Mesenchymal stem cell (in vitro differentiated cells and primary cell): ENCODE results near the gene PFN3.

Source experiments
- DNase-seq: peaks from one replicate; pipeline ENCODE4 v3.0.0-alpha.2; 2013
- H2AFZ ChIP-seq: one replicate; pipeline ENCODE4 v1.6.1; 2013; ENCODE audit warnings: low read depth, mild to moderate bottlenecking, control low read depth, inconsistent platforms, low read length, moderate library complexity
- H2AK5ac ChIP-seq: 2 replicates; pipeline ENCODE4 v1.6.1; 2013; ENCODE audit warnings: low read length, moderate library complexity, mild to moderate bottlenecking, inconsistent platforms; ENCODE audit not compliant: severe bottlenecking
- H2BK120ac ChIP-seq: one replicate; pipeline ENCODE4 v1.6.1; 2013; ENCODE audit warnings: low read depth, mild to moderate bottlenecking, inconsistent platforms, low read length, moderate library complexity
- H2BK12ac ChIP-seq, 2 experiments: one replicate each; pipeline ENCODE4 v1.6.1; 2013; ENCODE audit warnings: inconsistent platforms in 2 of 2, low read length in 2 of 2, mild to moderate bottlenecking in 2 of 2, moderate library complexity in 2 of 2, control low read depth in 1 of 2
- H2BK15ac ChIP-seq: one replicate; pipeline ENCODE4 v1.6.1; 2013; ENCODE audit warnings: mild to moderate bottlenecking, low read depth, inconsistent platforms; ENCODE audit not compliant: poor library complexity, severe bottlenecking
- H2BK5ac ChIP-seq: 2 replicates; pipeline ENCODE4 v1.6.1; 2013; ENCODE audit warnings: low read depth, mild to moderate bottlenecking, low read length, control low read depth, inconsistent platforms; ENCODE audit not compliant: poor library complexity, severe bottlenecking
- H3K14ac ChIP-seq, 2 experiments: one replicate each; pipeline ENCODE4 v1.6.1; 2013; ENCODE audit warnings: inconsistent platforms in 2 of 2, low read length in 2 of 2, control low read depth in 1 of 2, mild to moderate bottlenecking in 1 of 2, moderate library complexity in 1 of 2
- H3K18ac ChIP-seq, 2 experiments: one replicate each; pipeline ENCODE4 v1.6.1; 2013; ENCODE audit warnings: inconsistent platforms in 2 of 2, low read length in 2 of 2, control low read depth in 1 of 2, low read depth in 1 of 2, mild to moderate bottlenecking in 1 of 2
- H3K23ac ChIP-seq, 2 experiments: one replicate each; pipeline ENCODE4 v1.6.1; 2013; ENCODE audit warnings: inconsistent platforms in 2 of 2, low read length in 2 of 2, mild to moderate bottlenecking in 2 of 2, moderate library complexity in 2 of 2, control low read depth in 1 of 2
- H3K27ac ChIP-seq: 2 replicates; pipeline ENCODE4 v1.5.1; 2013; ENCODE audit warnings: mild to moderate bottlenecking, moderate library complexity, low read length, control low read depth, inconsistent platforms; ENCODE audit not compliant: poor library complexity, severe bottlenecking
- H3K27me3 ChIP-seq, 2 experiments: 2 replicates each; pipeline versions ENCODE4 v1.6.1 to v1.7.0; 2013; ENCODE audit warnings: low read length in 2 of 2, mild to moderate bottlenecking in 2 of 2, moderate library complexity in 2 of 2, control low read depth in 1 of 2, inconsistent platforms in 1 of 2; ENCODE audit not compliant: control insufficient read depth in 1 of 2, insufficient read depth in 1 of 2
- H3K36me3 ChIP-seq, 2 experiments: 2 replicates each; pipeline versions ENCODE4 v1.6.1 to v1.7.0; 2013; ENCODE audit warnings: low read length in 2 of 2, control low read depth in 1 of 2, inconsistent platforms in 1 of 2, low read depth in 1 of 2, mild to moderate bottlenecking in 1 of 2; ENCODE audit not compliant: insufficient read depth in 2 of 2, control insufficient read depth in 1 of 2
- H3K4ac ChIP-seq, 2 experiments: one replicate each; pipeline ENCODE4 v1.6.1; 2013; ENCODE audit warnings: inconsistent platforms in 2 of 2, low read length in 2 of 2, mild to moderate bottlenecking in 2 of 2, moderate library complexity in 2 of 2, control low read depth in 1 of 2, low read depth in 1 of 2
- H3K4me1 ChIP-seq: 2 replicates; pipeline ENCODE4 v1.6.1; 2013; ENCODE audit warnings: low read depth, low read length, control low read depth; ENCODE audit not compliant: control insufficient read depth, insufficient read depth
- H3K4me2 ChIP-seq: 2 replicates; pipeline ENCODE4 v1.6.1; 2013; ENCODE audit warnings: low read length, mild to moderate bottlenecking, inconsistent platforms; ENCODE audit not compliant: poor library complexity, severe bottlenecking
- H3K4me3 ChIP-seq, 2 experiments: 2 replicates each; pipeline versions ENCODE4 v1.5.1 to v1.7.0; 2013; ENCODE audit warnings: low read length in 2 of 2, mild to moderate bottlenecking in 2 of 2, control low read depth in 1 of 2, low read depth in 1 of 2; ENCODE audit not compliant: insufficient read depth in 1 of 2
- H3K79me1 ChIP-seq: replicated peaks from 2 replicates; pipeline ENCODE4 v1.6.1; 2013; ENCODE audit warnings: mild to moderate bottlenecking, control low read depth, low read length, inconsistent platforms; ENCODE audit not compliant: poor library complexity, severe bottlenecking
- H3K9ac ChIP-seq: 2 replicates; pipeline ENCODE4 v1.7.0; 2013; ENCODE audit warnings: mild to moderate bottlenecking, low read length, moderate library complexity
- H3K9me3 ChIP-seq: 2 replicates; pipeline ENCODE4 v1.7.0; 2013; ENCODE audit warnings: mild to moderate bottlenecking, low read length; ENCODE audit not compliant: control insufficient read depth
- H4K8ac ChIP-seq: one replicate; pipeline ENCODE4 v1.6.1; 2013; ENCODE audit warnings: inconsistent platforms, mild to moderate bottlenecking, low read length, moderate library complexity
- H4K91ac ChIP-seq: one replicate; pipeline ENCODE4 v1.6.1; 2013; ENCODE audit warnings: mild to moderate bottlenecking, low read length, inconsistent platforms
- WGBS: methylation state at CpG from one replicate; pipeline ENCODE4 v1.1.7; 2013; ENCODE audit warnings: mixed read lengths; 5-methylcytosine and 5-hydroxymethylcytosine counted together

Gene PFN3

GRCh38 chr5:177396078-177396477 lies 4.4 kb downstream of the PFN3 start:
- no peak overlapping the region for H3K9ac ChIP-seq
- no peak overlapping the region for H4K91ac ChIP-seq
- H2BK15ac ChIP-seq: no peak overlapping the region
- H3K4me2 ChIP-seq: no peak overlapping the region
- no peak overlapping the region for H3K14ac ChIP-seq
- H3K9me3 ChIP-seq: no peaks in the 10 kb centered on the region
- no peak for DNase-seq
- no peaks in the 10 kb centered on the region for H3K36me3 ChIP-seq
- no peak overlapping the region for H2BK120ac ChIP-seq
- no peak overlapping the region for H2BK12ac ChIP-seq
- WGBS: 89% methylated on average over 7 of the region's 8 CpGs
- H2AK5ac ChIP-seq: no peak overlapping the region
- H2AFZ ChIP-seq: no peak overlapping the region
- peaks cover 2% of the 10 kb centered on the region for H3K4me1 ChIP-seq
- H3K23ac ChIP-seq: no peak overlapping the region
- no peak overlapping the region for H3K27ac ChIP-seq
- H3K4ac ChIP-seq: no peak overlapping the region
- no peak overlapping the region for H3K18ac ChIP-seq
- H3K4me3 ChIP-seq: no peak overlapping the region
- peaks cover 8 to 68% of the 10 kb centered on the region in 2 experiments for H3K27me3 ChIP-seq
- no peaks in the 10 kb centered on the region for H3K79me1 ChIP-seq
- no peak overlapping the region for H2BK5ac ChIP-seq
- H4K8ac ChIP-seq: no peak overlapping the region

- H3K4ac ChIP-seq: no peak overlapping the region
- H3K79me1 ChIP-seq: no peaks in the 10 kb centered on the region
- H3K14ac ChIP-seq: no peak overlapping the region
- H3K4me1 ChIP-seq: peaks cover 12% of the 10 kb centered on the region
- no peak overlapping the region for H3K4me3 ChIP-seq
- H2BK120ac ChIP-seq: no peak overlapping the region
- H2BK15ac ChIP-seq: no peak overlapping the region
- H4K91ac ChIP-seq: no peak overlapping the region
- H2AK5ac ChIP-seq: no peak overlapping the region
- no peak overlapping the region for H2BK12ac ChIP-seq
- no peak overlapping the region for H3K4me2 ChIP-seq
- H3K9me3 ChIP-seq: no peaks in the 10 kb centered on the region
- H3K27ac ChIP-seq: no peak overlapping the region
- no peak overlapping the region for H4K8ac ChIP-seq
- H3K23ac ChIP-seq: no peak overlapping the region
- H3K18ac ChIP-seq: no peak overlapping the region
- no peak overlapping the region for H2AFZ ChIP-seq
- peaks cover 8 to 48% of the 10 kb centered on the region in 2 experiments for H3K27me3 ChIP-seq
- H3K9ac ChIP-seq: no peak overlapping the region
- DNase-seq: no peak
- H2BK5ac ChIP-seq: no peak overlapping the region
- no peaks in the 10 kb centered on the region for H3K36me3 ChIP-seq
- WGBS: 78% methylated on average over 5 of the region's 5 CpGs
Measured at GRCh38 chr5:177393990-177394389, 6.5 kb downstream of the PFN3 start.

- Histone ChIP-seq H3K27ac (no peak overlapping the region), H2BK5ac (no peak overlapping the region), H3K36me3 (no peaks in the 10 kb centered on the region), H3K4me1 (peaks cover 18% of the 10 kb centered on the region), H3K79me1 (no peaks in the 10 kb centered on the region), H3K23ac (no peak overlapping the region), H2BK120ac (no peak overlapping the region), H2AFZ (no peak overlapping the region), H3K27me3 (peaks cover 8 to 41% of the 10 kb centered on the region in 2 experiments), H2AK5ac (no peak overlapping the region), H3K4me3 (no peak overlapping the region), H3K14ac (no peak overlapping the region), H3K18ac (no peak overlapping the region), H2BK15ac (no peak overlapping the region), H3K4ac (no peak overlapping the region), H2BK12ac (no peak overlapping the region), H3K9me3 (no peaks in the 10 kb centered on the region), H3K9ac (no peak overlapping the region), H3K4me2 (no peak overlapping the region), H4K8ac (no peak overlapping the region), H4K91ac (no peak overlapping the region)
- DNase-seq: no peak
- WGBS: 79% methylated on average over 1 of the region's 1 CpG
Measured at GRCh38 chr5:177393206-177393765, 7.2 kb downstream of the PFN3 start.

GRCh38 chr5:177392765-177393164 lies 7.7 kb downstream of the PFN3 start:
- Histone ChIP-seq H3K27ac (no peak overlapping the region), H3K14ac (no peak overlapping the region), H3K9me3 (no peaks in the 10 kb centered on the region), H2BK12ac (no peak overlapping the region), H2AFZ (no peak overlapping the region), H2BK15ac (no peak overlapping the region), H2BK5ac (no peak overlapping the region), H3K4ac (no peak overlapping the region), H3K9ac (no peak overlapping the region), H4K91ac (no peak overlapping the region), H2BK120ac (no peak overlapping the region), H3K23ac (no peak overlapping the region), H3K4me3 (no peak overlapping the region), H3K27me3 (peaks cover 7 to 36% of the 10 kb centered on the region in 2 experiments), H3K36me3 (no peaks in the 10 kb centered on the region), H4K8ac (no peak overlapping the region), H3K79me1 (no peaks in the 10 kb centered on the region), H2AK5ac (no peak overlapping the region), H3K4me1 (peaks cover 22% of the 10 kb centered on the region), H3K4me2 (no peak overlapping the region), H3K18ac (no peak overlapping the region)
- 69% methylated on average over 5 of the region's 5 CpGs for WGBS
- DNase-seq: no peak
